ENCODE results near the gene COL4A6. TPM values are rescaled to one million over a fixed set of nuclear protein-coding genes. Genes with fewer than 3 reads are reported as not detected.

COL4A6 gene
- total and polyA plus RNA-seq, 2 of the 8 experiments (the other 6 are each of a cell fraction or from before 2014, with no cell fraction given), result 5.9 to 11.8 TPM

DNA sequence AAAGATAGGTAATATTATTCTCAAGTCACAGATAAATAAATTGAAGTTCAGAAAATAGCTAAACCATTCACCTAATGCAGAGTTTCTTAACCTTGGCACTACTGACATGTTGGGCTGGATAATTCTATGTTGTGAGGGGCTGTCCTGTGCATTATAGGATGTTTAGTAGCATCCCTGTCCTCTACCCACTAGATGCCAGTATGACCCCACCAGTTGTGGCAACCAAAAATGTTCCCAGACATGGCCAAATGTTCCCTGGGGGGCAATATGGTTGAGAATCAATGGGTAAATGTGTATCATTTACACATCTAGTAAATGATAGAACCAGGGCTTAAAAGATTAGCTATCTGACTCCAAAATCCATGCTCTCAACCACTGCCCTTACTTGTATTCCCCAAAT lies 140.9 kb downstream of the COL4A6 start:
- Histone ChIP-seq H3K14ac (ENCODE audit: insufficient read length) (no peak overlapping the region), H3K18ac (ENCODE audit: extremely low read depth, low read length) (no peak overlapping the region), H2BK12ac (ENCODE audit: low read depth, low read length) (no peak overlapping the region), H2BK20ac (ENCODE audit: low read length) (no peak overlapping the region), H3K79me1 (ENCODE audit: low read depth, low read length) (no peaks in the 10 kb centered on the region), H3K4me3 (ENCODE audit: extremely low read depth in 1 of 4, insufficient read depth in 2 of 4, low read depth in 3 of 4, low read length in 4 of 4) (no peak overlapping the region), H4K8ac (ENCODE audit: extremely low read depth, insufficient read depth, low read length) (no peak overlapping the region), H3K9ac (replicated peaks in 1 of 4; ENCODE audit: extremely low read depth in 1 of 4, low read depth in 3 of 4, low read length in 3 of 4) (no peak overlapping the region), H4K20me1 (replicated peaks in 1 of 2; ENCODE audit: control insufficient read depth in 1 of 2, insufficient read depth in 2 of 2, low read length in 2 of 2) (no peaks in the 10 kb centered on the region), H3K23ac (ENCODE audit: insufficient read length) (no peak overlapping the region), H2AK5ac (ENCODE audit: low read depth, low read length) (no peak overlapping the region), H2BK15ac (ENCODE audit: low read length) (no peak overlapping the region), H3K36me3 (ENCODE audit: control insufficient read depth in 2 of 4, insufficient read depth in 4 of 4, low read length in 3 of 4) (no peaks in the 10 kb centered on the region), H2AFZ (ENCODE audit: low read length) (no peak overlapping the region), H3K56ac (replicated peaks; ENCODE audit: insufficient read length, low read depth, low read length) (no peak overlapping the region), H3K27me3 (replicated peaks in 1 of 4; ENCODE audit: control insufficient read depth in 3 of 4, extremely low read depth in 1 of 4, insufficient read depth in 3 of 4, low read length in 3 of 4) (no peaks in the 10 kb centered on the region), H2BK120ac (replicated peaks; ENCODE audit: low read depth, low read length) (no peak overlapping the region), H4K91ac (replicated peaks; ENCODE audit: insufficient read length, low read length) (no peak overlapping the region), H2BK5ac (ENCODE audit: low read depth, low read length) (no peak overlapping the region), H3K4me2 (ENCODE audit: insufficient read depth in 1 of 2, low read depth in 2 of 2, low read length in 2 of 2) (no peak overlapping the region), H3K23me2 (ENCODE audit: low read depth, low read length) (no peaks in the 10 kb centered on the region), H4K5ac (ENCODE audit: insufficient read length, low read depth, low read length) (no peak overlapping the region), H3K9me3 (ENCODE audit: insufficient read depth in 2 of 2, low read depth in 1 of 2, low read length in 1 of 2) (no peaks in the 10 kb centered on the region), H3K4ac (replicated peaks; ENCODE audit: insufficient read length, low read depth, low read length) (no peak overlapping the region), H3K27ac (ENCODE audit: low read depth, low read length) (no peak overlapping the region), H3K4me1 (replicated peaks in 1 of 4; ENCODE audit: control insufficient read depth in 3 of 4, insufficient read depth in 4 of 4, low read length in 3 of 4) (peaks cover 0 to 9% (median 2%) of the 10 kb centered on the region in 4 experiments; a peak in 3 of 7 replicates), H3K79me2 (ENCODE audit: control insufficient read depth in 1 of 2, insufficient read depth in 2 of 2, low read length in 2 of 2) (no peaks in the 10 kb centered on the region)
- POLR2A ChIA-PET (ENCODE audit: partially characterized antibody), result no interaction called here
- no peak for FAIRE-seq
- TF ChIP-seq RAD21 (IDR thresholded peaks at IDR 0.05 in 1 of 2, conservative IDR thresholded peaks at IDR 0.05 in 1 of 2; ENCODE audit: low read depth in 2 of 2, low read length in 2 of 2) (peak; percentile 23 to 39; a peak in 3 of 4 replicates), CHD2 (IDR thresholded peaks at IDR 0.05; ENCODE audit: low read length) (no peak)
- CTCF ChIA-PET (ENCODE audit: partially characterized antibody), result interaction anchor here (0.6 kb wide), 1 partner anchor 377 kb away, joined by 3 read pairs; no protein-coding TSS in a partner anchor
- DNase-seq (ENCODE audit: low read depth in 1 of 2, low spot score in 2 of 2), result no peak

Measured in H1 (cell line).